Loucy (cell line): Measurements from ENCODE around the gene TCF7L2.
A peak's percentile ranks its signal among the peaks of the same experiment; 100 is the strongest.

Experiments
- H2AFZ ChIP-seq: fragments of 200-600 bp; sonication (generic); 2 replicates; pipeline ENCODE4 v1.6.0; 2016; ENCODE audit warnings: antibody characterized with exemption, mild to moderate bottlenecking, low read length, moderate library complexity
- H3F3A ChIP-seq: fragments of 200-600 bp; 2 replicates; pipeline ENCODE4 v1.6.0; 2016; ENCODE audit warnings: antibody characterized with exemption, low read depth, mild to moderate bottlenecking
- H3K27me3 ChIP-seq: fragments of 200-600 bp; sonication (generic); 2 replicates; pipeline ENCODE4 v1.6.1; 2014; ENCODE audit warnings: low read length, mild to moderate bottlenecking; ENCODE audit not compliant: insufficient read depth, poor library complexity, severe bottlenecking
- H3K36me3 ChIP-seq: fragments of 200-600 bp; sonication (generic); 2 replicates; pipeline ENCODE4 v1.6.1; 2016; ENCODE audit warnings: low read length; ENCODE audit not compliant: insufficient read depth
- H3K4me1 ChIP-seq: fragments of 200-600 bp; sonication (generic); 2 replicates; pipeline ENCODE4 v1.5.1; 2014; ENCODE audit warnings: low read length, mild to moderate bottlenecking; ENCODE audit not compliant: insufficient read depth, poor library complexity, severe bottlenecking
- H3K4me2 ChIP-seq: fragments of 200-600 bp; sonication (generic); 2 replicates; pipeline ENCODE4 v1.6.0; 2014; ENCODE audit warnings: antibody characterized with exemption, low read length, low read depth, mild to moderate bottlenecking; ENCODE audit not compliant: poor library complexity, severe bottlenecking
- H3K4me3 ChIP-seq: fragments of 200-600 bp; sonication (generic); 2 replicates; pipeline ENCODE4 v1.5.1; 2014; ENCODE audit warnings: low read length, mild to moderate bottlenecking, mixed read lengths; ENCODE audit not compliant: poor library complexity, severe bottlenecking
- H3K79me2 ChIP-seq: fragments of 200-600 bp; sonication (generic); 2 replicates; pipeline ENCODE4 v1.6.1; 2014; ENCODE audit warnings: low read length; ENCODE audit not compliant: insufficient read depth
- H3K9ac ChIP-seq: fragments of 200-600 bp; sonication (generic); 2 replicates; pipeline ENCODE4 v1.6.0; 2014; ENCODE audit warnings: mild to moderate bottlenecking, low read depth, low read length, moderate library complexity; ENCODE audit not compliant: poor library complexity, severe bottlenecking
- H3K9me2 ChIP-seq: fragments of 200-600 bp; sonication (generic); replicated peaks from 2 replicates; pipeline ENCODE4 v1.6.1; 2016; ENCODE audit warnings: low read depth, low read length, mixed read lengths
- H3K9me3 ChIP-seq: fragments of 200-600 bp; sonication (generic); 2 replicates; pipeline ENCODE4 v1.6.1; 2014; ENCODE audit warnings: mild to moderate bottlenecking, antibody characterized with exemption, low read length, low read depth; ENCODE audit not compliant: insufficient read depth
- H4K20me1 ChIP-seq: fragments of 200-600 bp; sonication (generic); 2 replicates; pipeline ENCODE4 v1.6.0; 2014; ENCODE audit warnings: antibody characterized with exemption, low read length, mild to moderate bottlenecking; ENCODE audit not compliant: insufficient read depth, poor library complexity, severe bottlenecking
- EZH2phosphoT487 ChIP-seq: fragments of 200-600 bp; IDR thresholded peaks from 2 replicates; pipeline ENCODE4 v1.6.1; 2018; ENCODE audit warnings: antibody characterized with exemption, mild to moderate bottlenecking, moderate library complexity, borderline replicate concordance
- TF ChIP-seq, protein P1 (sequence below): fragments of 200-600 bp; sonication (generic); conservative IDR thresholded peaks from 2 replicates; pipeline ENCODE4 v1.5.1; 2014; ENCODE audit warnings: mild to moderate bottlenecking, antibody characterized with exemption, low read length

The TCF7L2 gene

DNA sequence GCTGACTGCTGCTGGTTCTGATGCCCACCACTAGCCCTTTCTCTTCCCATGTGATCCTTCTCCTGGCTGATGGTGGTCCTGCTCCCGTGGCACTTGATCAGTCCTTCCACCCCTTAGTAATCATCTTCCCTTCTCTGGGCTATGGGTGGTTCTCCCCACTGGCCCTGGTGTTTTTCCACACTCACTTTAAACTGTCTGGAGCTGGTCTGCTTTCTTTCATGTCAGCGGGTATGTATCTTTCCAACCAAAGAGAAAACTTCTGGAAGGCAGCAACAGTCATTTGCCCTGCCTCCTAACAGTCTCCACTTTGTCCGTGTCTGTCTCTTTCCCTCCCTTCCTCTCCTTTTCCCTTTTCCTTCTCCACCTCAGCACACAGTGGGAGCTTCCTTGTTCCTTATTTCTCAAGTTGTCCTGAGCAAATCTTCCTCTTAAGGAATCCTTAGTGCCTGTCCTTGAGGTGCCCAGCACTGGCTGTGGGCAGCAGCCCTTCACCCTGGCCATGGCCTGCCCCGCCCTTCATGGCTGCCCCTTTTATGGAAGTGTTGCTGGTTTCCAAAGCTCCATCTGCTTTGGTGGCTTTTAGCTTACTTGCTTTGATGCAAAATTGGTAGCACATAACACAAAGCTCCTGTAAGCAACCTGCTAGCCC lies 189.0 kb downstream of the TCF7L2 start:
- no peaks in the 10 kb centered on the region for H3F3A ChIP-seq
- no peaks in the 10 kb centered on the region for H4K20me1 ChIP-seq
- H3K9ac ChIP-seq = no peak overlapping the region
- peaks cover 6% of the 10 kb centered on the region; the same call in 1 of the 2 replicates for H3K36me3 ChIP-seq
- H3K9me3 ChIP-seq = no peaks in the 10 kb centered on the region
- H3K4me1 ChIP-seq = peaks cover 3% of the 10 kb centered on the region
- no peak overlapping the region for H3K4me2 ChIP-seq
- H3K9me2 ChIP-seq = no peaks in the 10 kb centered on the region
- TF ChIP-seq EZH2phosphoT487 = no peak
- TF ChIP-seq, protein P1, sequence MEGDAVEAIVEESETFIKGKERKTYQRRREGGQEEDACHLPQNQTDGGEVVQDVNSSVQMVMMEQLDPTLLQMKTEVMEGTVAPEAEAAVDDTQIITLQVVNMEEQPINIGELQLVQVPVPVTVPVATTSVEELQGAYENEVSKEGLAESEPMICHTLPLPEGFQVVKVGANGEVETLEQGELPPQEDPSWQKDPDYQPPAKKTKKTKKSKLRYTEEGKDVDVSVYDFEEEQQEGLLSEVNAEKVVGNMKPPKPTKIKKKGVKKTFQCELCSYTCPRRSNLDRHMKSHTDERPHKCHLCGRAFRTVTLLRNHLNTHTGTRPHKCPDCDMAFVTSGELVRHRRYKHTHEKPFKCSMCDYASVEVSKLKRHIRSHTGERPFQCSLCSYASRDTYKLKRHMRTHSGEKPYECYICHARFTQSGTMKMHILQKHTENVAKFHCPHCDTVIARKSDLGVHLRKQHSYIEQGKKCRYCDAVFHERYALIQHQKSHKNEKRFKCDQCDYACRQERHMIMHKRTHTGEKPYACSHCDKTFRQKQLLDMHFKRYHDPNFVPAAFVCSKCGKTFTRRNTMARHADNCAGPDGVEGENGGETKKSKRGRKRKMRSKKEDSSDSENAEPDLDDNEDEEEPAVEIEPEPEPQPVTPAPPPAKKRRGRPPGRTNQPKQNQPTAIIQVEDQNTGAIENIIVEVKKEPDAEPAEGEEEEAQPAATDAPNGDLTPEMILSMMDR = no peak
- no peak overlapping the region for H3K4me3 ChIP-seq
- H3K79me2 ChIP-seq = no peaks in the 10 kb centered on the region
- no peak overlapping the region for H2AFZ ChIP-seq
- no peaks in the 10 kb centered on the region for H3K27me3 ChIP-seq

DNA sequence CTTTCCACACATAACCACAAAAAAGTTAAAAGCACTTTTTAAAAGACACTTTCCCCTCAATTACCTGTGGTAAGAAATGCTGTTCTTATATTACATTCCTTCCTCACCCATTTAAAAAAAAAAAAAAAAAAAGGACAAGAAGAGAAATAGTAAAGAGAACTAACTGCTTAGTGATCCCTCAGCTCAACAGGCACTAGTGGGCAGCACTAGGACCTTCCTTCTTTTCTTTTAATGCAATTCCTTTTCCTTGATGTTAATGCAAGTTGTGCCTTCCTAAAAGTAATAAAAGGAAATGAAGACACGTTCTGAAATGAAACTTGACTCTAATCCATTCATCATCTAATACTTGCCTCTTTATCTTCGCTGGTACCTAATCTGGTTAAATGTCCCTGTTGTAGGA lies 189.7 kb downstream of the TCF7L2 start:
- Histone ChIP-seq H2AFZ (no peak overlapping the region), H3K27me3 (no peaks in the 10 kb centered on the region), H3K9me2 (no peaks in the 10 kb centered on the region), H3K79me2 (no peaks in the 10 kb centered on the region), H3K4me1 (peaks cover 3% of the 10 kb centered on the region), H4K20me1 (no peaks in the 10 kb centered on the region), H3K9me3 (no peaks in the 10 kb centered on the region), H3K4me2 (no peak overlapping the region), H3K4me3 (no peak overlapping the region), H3K36me3 (peaks cover 11% of the 10 kb centered on the region; the same call in 1 of the 2 replicates), H3F3A (no peaks in the 10 kb centered on the region), H3K9ac (no peak overlapping the region)
- TF ChIP-seq, protein P1 = peak; percentile 52
- no peak for TF ChIP-seq EZH2phosphoT487

DNA sequence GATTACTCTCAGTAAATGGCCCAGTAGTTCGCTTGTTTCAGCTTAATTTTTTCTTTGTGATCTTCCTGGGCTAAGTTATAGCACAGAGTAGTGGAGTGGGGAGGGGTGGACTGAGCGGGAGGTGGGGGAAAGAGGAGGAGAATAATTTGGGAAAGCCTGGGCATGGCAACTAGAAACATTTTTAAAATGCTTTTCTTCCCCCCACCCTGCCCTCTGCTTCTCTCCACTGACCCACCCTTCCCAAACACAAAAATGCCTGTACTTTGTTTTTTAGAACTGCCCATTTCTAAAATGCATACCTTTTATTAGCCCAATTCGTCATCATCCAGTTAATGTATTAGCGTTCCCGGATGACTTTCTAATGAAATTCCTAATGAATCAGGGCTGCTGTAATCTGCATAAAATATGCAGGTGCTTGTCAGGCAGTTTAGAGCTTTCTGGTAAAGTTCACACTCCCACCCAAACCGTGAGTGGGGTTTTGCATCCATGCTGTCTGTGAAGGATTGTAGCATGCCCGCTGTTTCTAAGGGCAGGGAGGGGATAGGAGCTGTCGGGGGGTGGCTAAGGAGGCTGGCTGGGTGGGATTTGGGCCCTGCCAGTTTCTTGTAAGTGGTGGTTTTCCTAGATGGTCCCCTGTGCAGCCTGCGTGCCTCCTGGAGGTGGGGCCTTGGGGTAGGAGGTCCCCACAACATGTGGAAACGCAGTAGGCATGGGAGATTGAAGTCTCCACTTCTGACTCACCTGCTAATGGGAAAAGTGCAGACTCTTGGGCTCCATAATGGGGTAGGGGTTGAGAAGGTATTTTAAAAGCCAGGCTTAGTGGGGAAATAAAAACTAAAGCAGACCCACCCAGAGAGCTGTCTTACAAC lies 190.3 kb downstream of the TCF7L2 start:
- H3K4me1 ChIP-seq = peaks cover 3% of the 10 kb centered on the region
- no peaks in the 10 kb centered on the region for H3K27me3 ChIP-seq
- TF ChIP-seq, protein P1 = no peak
- no peak for TF ChIP-seq EZH2phosphoT487
- no peak overlapping the region for H3K9ac ChIP-seq
- H2AFZ ChIP-seq = no peak overlapping the region
- H4K20me1 ChIP-seq = no peaks in the 10 kb centered on the region
- H3K36me3 ChIP-seq = peaks cover 14% of the 10 kb centered on the region; the same call in 1 of the 2 replicates
- no peaks in the 10 kb centered on the region for H3F3A ChIP-seq
- H3K4me3 ChIP-seq = no peak overlapping the region
- H3K4me2 ChIP-seq = no peak overlapping the region
- no peaks in the 10 kb centered on the region for H3K9me3 ChIP-seq
- H3K79me2 ChIP-seq = no peaks in the 10 kb centered on the region
- H3K9me2 ChIP-seq = no peaks in the 10 kb centered on the region
